Measurements from ENCODE around the gene BAG1. TPM values are rescaled to one million over a fixed set of nuclear protein-coding genes. Genes with fewer than 3 reads are reported as not detected.

BAG1 gene
- total RNA-seq, 4 donors from 2014 or later = 39.7 to 143 (median 59.4) TPM

- H3K27ac ChIP-seq = peak overlapping the region; percentile 92 to 95
- TF ChIP-seq CTCF (IDR thresholded peaks at IDR 0.05) (no peak), POLR2A (IDR thresholded peaks at IDR 0.05) (no peak)
- no peaks in the 10 kb centered on the region for H3K27me3 ChIP-seq
- peaks cover 0 to 9% of the 10 kb centered on the region in 2 donors for H3K4me1 ChIP-seq
- intact Hi-C loops (cut with DNase I; ENCODE audit: low total_unique reads) = no loop called here
- no peaks in the 10 kb centered on the region for H3K36me3 ChIP-seq
- no peaks in the 10 kb centered on the region for H3K9me3 ChIP-seq
- peak overlapping the region; percentile 94 to 96 for H3K4me3 ChIP-seq
- DNase-seq = no peak
These were observed 25.4 kb upstream of the BAG1 start for GRCh38 chr9:33289936-33290246.

GRCh38 chr9:33289496-33289895 is 25.0 kb upstream of the BAG1 start:
- H3K27ac ChIP-seq = peak overlapping the region; percentile 92 to 95
- peaks cover 0 to 9% of the 10 kb centered on the region in 2 donors for H3K4me1 ChIP-seq
- no peaks in the 10 kb centered on the region for H3K36me3 ChIP-seq
- peak overlapping the region; percentile 94 to 96 for H3K4me3 ChIP-seq
- intact Hi-C loops (cut with DNase I; ENCODE audit: low total_unique reads) = no loop called here
- DNase-seq = peak; percentile 22 to 24
- TF ChIP-seq POLR2A (IDR thresholded peaks at IDR 0.05) (no peak), CTCF (IDR thresholded peaks at IDR 0.05) (no peak)
- no peaks in the 10 kb centered on the region for H3K27me3 ChIP-seq
- H3K9me3 ChIP-seq = no peaks in the 10 kb centered on the region

- no peaks in the 10 kb centered on the region for H3K27me3 ChIP-seq
- DNase-seq = peak; percentile 26 to 28
- no peaks in the 10 kb centered on the region for H3K9me3 ChIP-seq
- H3K4me1 ChIP-seq = peaks cover 0 to 7% of the 10 kb centered on the region in 2 donors
- H3K27ac ChIP-seq = peak overlapping the region; percentile 92 to 95
- no peak for TF ChIP-seq CTCF (IDR thresholded peaks at IDR 0.05)
- TF ChIP-seq POLR2A (IDR thresholded peaks at IDR 0.05) = no peak
- H3K4me3 ChIP-seq = peak overlapping the region in 1 of 2 donors; percentile 94
- intact Hi-C loops (cut with DNase I; ENCODE audit: low total_unique reads) = no loop called here
- H3K36me3 ChIP-seq = no peaks in the 10 kb centered on the region
These were observed 24.4 kb upstream of the BAG1 start for GRCh38 chr9:33288828-33289483.

- Histone ChIP-seq H3K27me3 (no peaks in the 10 kb centered on the region), H3K4me3 (no peak overlapping the region), H3K27ac (peak overlapping the region in 1 of 2 donors; percentile 92), H3K36me3 (no peaks in the 10 kb centered on the region), H3K9me3 (no peaks in the 10 kb centered on the region), H3K4me1 (peaks cover 0 to 3% of the 10 kb centered on the region in 2 donors)
- no peak for DNase-seq
- intact Hi-C loops (cut with DNase I; ENCODE audit: low total_unique reads) = no loop called here
- TF ChIP-seq CTCF (IDR thresholded peaks at IDR 0.05) = no peak
- TF ChIP-seq POLR2A (IDR thresholded peaks at IDR 0.05) = no peak
These were observed 23.7 kb upstream of the BAG1 start for GRCh38 chr9:33288235-33288634.

GRCh38 chr9:33287087-33287490 is 22.6 kb upstream of the BAG1 start:
- H3K27me3 ChIP-seq = no peaks in the 10 kb centered on the region
- peak in 1 of 2 donors; percentile 37 for DNase-seq
- H3K4me3 ChIP-seq = no peak overlapping the region
- intact Hi-C loops (cut with DNase I; ENCODE audit: low total_unique reads) = no loop called here
- H3K4me1 ChIP-seq = peaks cover 0 to 3% of the 10 kb centered on the region in 2 donors
- no peaks in the 10 kb centered on the region for H3K36me3 ChIP-seq
- TF ChIP-seq POLR2A (IDR thresholded peaks at IDR 0.05) (no peak), CTCF (IDR thresholded peaks at IDR 0.05) (peak; percentile 50 to 61 (median 56))
- peak overlapping the region in 1 of 2 donors; percentile 3 for H3K27ac ChIP-seq
- no peaks in the 10 kb centered on the region for H3K9me3 ChIP-seq

Measured in uterus (tissue), 4 donors.